GM12891 (cell line): ENCODE results near the gene ERO1B.

Experiments used
- POLR2A ChIP-seq: IDR thresholded peaks from 2 replicates; pipeline ENCODE4 v1.6.1; 2011; ENCODE audit warnings: low read depth, low read length, control low read depth
- POLR2AphosphoS5 ChIP-seq: IDR thresholded peaks from 2 replicates; pipeline ENCODE4 v1.6.1; 2011; ENCODE audit warnings: low read depth, low read length, control low read depth

DNA sequence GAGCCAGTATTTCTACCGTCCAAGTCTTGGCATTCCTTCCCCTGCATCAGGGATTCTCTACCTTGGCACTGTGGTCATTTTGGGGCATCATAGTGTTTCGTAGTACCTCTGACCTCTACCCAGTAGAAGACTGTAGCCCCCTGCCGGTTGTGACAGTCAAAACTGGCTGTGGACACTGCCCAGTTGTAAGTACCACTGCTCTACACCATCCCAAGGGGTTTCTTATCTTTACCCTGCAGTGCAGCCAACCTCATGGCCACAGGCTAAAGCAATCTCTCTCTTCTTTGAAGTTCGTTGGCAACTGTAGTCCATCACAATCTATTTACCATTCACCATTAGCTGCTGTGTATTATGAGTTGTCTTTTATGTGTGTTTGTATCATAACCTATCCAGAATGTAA, 29.3 kb upstream of the ERO1B start:
- no peak for TF ChIP-seq POLR2A
- no peak for TF ChIP-seq POLR2AphosphoS5
